Fibroblast of villous mesenchyme (primary cell): ENCODE measurements around the gene HEATR3. TPM values are rescaled to one million over a fixed set of nuclear protein-coding genes. Genes with fewer than 3 reads are reported as not detected.
A peak's percentile ranks its signal among the peaks of the same experiment; 100 is the strongest.

Experiments used
- DNase-seq: peaks from one replicate; pipeline ENCODE4 v3.0.0-alpha.2; 2010; ENCODE audit warnings: low read depth
- H3K4me3 ChIP-seq: 2 replicates; pipeline ENCODE4 v1.5.1; 2011; ENCODE audit warnings: low read depth, mild to moderate bottlenecking, low read length
- total RNA-seq: library from RNA; depleted of rRNA; stranded (reverse); fragments of >200 nt; gene quantifications from 2 replicates; pipeline ENCODE4 v1.2.3, GENCODE V29; 2012
- TF ChIP-seq, protein P1 (sequence below): IDR thresholded peaks from 2 replicates; pipeline ENCODE4 v1.5.1; 2012; ENCODE audit warnings: low read depth, mild to moderate bottlenecking, low read length; ENCODE audit not compliant: insufficient read depth

HEATR3 gene
- total RNA-seq, 1 donor, result 34.5 TPM

GRCh38 chr16:50040018-50040417 lies 25.8 kb upstream of the HEATR3 start:
- DNase-seq, result no peak
- no peak overlapping the region for H3K4me3 ChIP-seq
- TF ChIP-seq, protein P1, sequence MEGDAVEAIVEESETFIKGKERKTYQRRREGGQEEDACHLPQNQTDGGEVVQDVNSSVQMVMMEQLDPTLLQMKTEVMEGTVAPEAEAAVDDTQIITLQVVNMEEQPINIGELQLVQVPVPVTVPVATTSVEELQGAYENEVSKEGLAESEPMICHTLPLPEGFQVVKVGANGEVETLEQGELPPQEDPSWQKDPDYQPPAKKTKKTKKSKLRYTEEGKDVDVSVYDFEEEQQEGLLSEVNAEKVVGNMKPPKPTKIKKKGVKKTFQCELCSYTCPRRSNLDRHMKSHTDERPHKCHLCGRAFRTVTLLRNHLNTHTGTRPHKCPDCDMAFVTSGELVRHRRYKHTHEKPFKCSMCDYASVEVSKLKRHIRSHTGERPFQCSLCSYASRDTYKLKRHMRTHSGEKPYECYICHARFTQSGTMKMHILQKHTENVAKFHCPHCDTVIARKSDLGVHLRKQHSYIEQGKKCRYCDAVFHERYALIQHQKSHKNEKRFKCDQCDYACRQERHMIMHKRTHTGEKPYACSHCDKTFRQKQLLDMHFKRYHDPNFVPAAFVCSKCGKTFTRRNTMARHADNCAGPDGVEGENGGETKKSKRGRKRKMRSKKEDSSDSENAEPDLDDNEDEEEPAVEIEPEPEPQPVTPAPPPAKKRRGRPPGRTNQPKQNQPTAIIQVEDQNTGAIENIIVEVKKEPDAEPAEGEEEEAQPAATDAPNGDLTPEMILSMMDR, result no peak

GRCh38 chr16:50040710-50041109 lies 25.1 kb upstream of the HEATR3 start:
- TF ChIP-seq, protein P1, result no peak
- no peak for DNase-seq

GRCh38 chr16:50043358-50043757 lies 22.4 kb upstream of the HEATR3 start:
- H3K4me3 ChIP-seq, result no peak overlapping the region
- TF ChIP-seq, protein P1, result no peak
- DNase-seq, result no peak

More at GRCh38 chr16:50040710-50041109, 25.1 kb upstream of the HEATR3 start:
- H3K4me3 ChIP-seq, result no peak overlapping the region

DNA sequence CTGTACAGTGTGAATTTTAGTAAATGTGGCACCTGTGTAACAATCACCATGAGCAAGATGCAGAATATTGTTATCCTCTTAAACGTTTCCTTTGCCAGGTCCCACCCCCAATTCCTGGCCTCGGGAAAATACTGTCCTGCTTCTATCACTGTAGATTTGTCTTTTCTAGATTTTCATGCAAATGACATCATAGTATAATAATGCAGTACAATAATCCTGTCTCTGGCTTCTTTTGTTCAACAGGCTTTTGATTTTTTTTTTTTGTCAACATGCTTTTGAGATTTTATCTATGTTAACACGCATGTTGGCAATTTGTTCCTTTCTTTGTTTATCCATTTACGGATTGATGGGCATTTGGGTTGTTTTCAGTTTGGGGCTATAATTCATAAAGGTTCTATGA lies 20.4 kb upstream of the HEATR3 start:
- TF ChIP-seq, protein P1, result no peak
- no peak for DNase-seq
- no peak overlapping the region for H3K4me3 ChIP-seq

DNA sequence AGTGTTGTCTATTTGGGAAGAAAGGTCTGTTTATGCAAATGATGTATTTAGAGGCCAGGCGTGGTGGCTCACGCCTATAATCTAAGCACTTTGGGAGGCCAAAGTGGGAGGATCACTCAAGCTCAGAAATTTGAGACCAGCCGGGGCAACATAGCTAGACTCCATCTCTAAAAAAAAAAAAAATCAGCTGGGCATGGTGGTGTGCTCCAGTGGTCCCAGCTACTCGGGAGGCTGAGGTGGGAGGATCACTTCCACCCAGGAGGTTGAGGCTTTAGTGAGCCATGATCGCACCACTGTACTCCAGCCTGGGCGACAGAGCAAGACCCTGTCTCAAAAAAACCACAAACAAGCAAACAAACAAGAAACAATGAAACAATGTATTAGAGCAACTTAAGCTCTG lies 18.9 kb upstream of the HEATR3 start:
- no peak for DNase-seq
- no peak overlapping the region for H3K4me3 ChIP-seq
- TF ChIP-seq, protein P1, result no peak

DNA sequence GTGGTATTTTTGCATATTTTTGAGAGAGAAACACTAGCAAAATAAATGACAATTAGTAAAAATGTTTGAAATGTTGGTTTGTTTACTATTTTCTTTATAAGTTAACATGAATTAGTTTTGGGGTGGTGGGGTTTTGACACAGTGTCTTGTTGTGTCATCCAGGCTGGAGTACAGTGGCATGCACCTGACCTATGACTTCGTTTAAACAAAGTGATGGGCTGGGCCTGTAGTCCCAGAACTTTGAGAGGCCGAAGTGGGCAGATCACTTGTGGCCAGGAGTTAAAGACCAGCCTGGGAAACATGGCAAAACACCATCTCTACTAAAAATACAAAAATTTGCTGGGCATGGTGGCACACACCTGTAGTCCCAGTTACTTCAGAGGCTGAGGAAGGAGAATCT lies 17.9 kb upstream of the HEATR3 start:
- TF ChIP-seq, protein P1, result no peak
- no peak for DNase-seq
- no peak overlapping the region for H3K4me3 ChIP-seq

- H3K4me3 ChIP-seq, result no peak overlapping the region
- TF ChIP-seq, protein P1, result no peak
- peak; percentile 22 for DNase-seq
These were observed 15.0 kb upstream of the HEATR3 start for GRCh38 chr16:50050802-50051201.
